ENCODE results near the gene SPIN2B.

Gene SPIN2B

GRCh38 chrX:57070185-57070984 is 51.0 kb downstream of the SPIN2B start:
- no peak for DNase-seq (ENCODE audit: low spot score)

All from D341Med (cell line).